H1 (cell line): ENCODE results near the gene EYA2.

ENCODE experiments used
- CEBPB ChIP-seq: IDR thresholded peaks from 2 replicates; pipeline ENCODE4 v1.6.1; 2012; ENCODE audit warnings: low read depth, low read length
- CREB1 ChIP-seq: IDR thresholded peaks from 2 replicates; pipeline ENCODE4 v1.6.1; 2012; ENCODE audit warnings: inconsistent platforms
- CTCF ChIP-seq, 3 experiments: IDR thresholded peaks; 1 replicate in 2 of 3; 2 replicates in 1 of 3; pipeline versions ENCODE4 v1.5.1 to v1.6.1; 2011; ENCODE audit warnings: low read length in 3 of 3, mild to moderate bottlenecking in 3 of 3, inconsistent platforms in 2 of 3, low read depth in 1 of 3, moderate library complexity in 1 of 3; ENCODE audit not compliant: insufficient read depth in 1 of 3; ENCODE audit errors: control extremely low read depth in 1 of 3
- EGR1 ChIP-seq: IDR thresholded peaks from 2 replicates; pipeline ENCODE4 v1.6.1; 2011; ENCODE audit warnings: low read depth, low read length, borderline replicate concordance
- POLR2A ChIP-seq, 2 experiments: IDR thresholded peaks; 1 replicate in 1 of 2; 2 replicates in 1 of 2; pipeline ENCODE4 v1.6.1; 2011; ENCODE audit warnings: low read depth in 2 of 2, low read length in 2 of 2, mild to moderate bottlenecking in 2 of 2; ENCODE audit errors: control extremely low read depth in 1 of 2

DNA sequence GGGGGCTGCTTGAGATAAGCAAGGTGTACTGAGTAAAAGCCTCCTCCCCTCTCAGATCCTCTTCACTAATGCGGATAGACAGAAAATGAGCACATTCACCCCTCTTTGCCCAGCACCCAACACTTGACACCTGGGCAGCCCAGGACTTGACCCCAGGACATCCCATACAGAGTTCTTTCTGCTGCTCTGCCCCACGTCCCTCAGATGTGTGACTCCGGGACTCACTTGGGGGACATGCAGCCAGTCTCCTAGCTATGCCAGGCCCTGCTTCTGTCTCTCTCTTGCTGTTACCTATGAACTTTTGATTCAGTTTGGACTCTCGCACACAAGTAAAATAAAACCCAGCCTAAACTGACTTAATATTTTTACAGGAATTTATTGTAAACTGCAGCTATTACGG lies 159.9 kb downstream of the EYA2 start:
- TF ChIP-seq CEBPB (no peak), EGR1 (no peak), CREB1 (no peak), CTCF (IDR thresholded peaks at IDR 0.05; ENCODE audit: control extremely low read depth in 1 of 3, insufficient read depth in 1 of 3, low read depth in 1 of 3, low read length in 3 of 3) (no peak), POLR2A (IDR thresholded peaks at IDR 0.05; ENCODE audit: control extremely low read depth in 1 of 2, low read depth in 2 of 2, low read length in 2 of 2) (no peak)
